HEK293 (cell line): ENCODE results near the gene CARTPT.

Source experiments
- GLI4 ChIP-seq: fragments of 450-650 bp; formaldehyde crosslinking; IDR thresholded peaks from 2 replicates; pipeline ENCODE4 v1.5.1; 2016; ENCODE audit warnings: missing biosample characterization, missing genetic modification characterization
- MYNN ChIP-seq: fragments of 450-650 bp; formaldehyde crosslinking; IDR thresholded peaks from 2 replicates; pipeline ENCODE4 v1.5.1; 2016; ENCODE audit warnings: missing biosample characterization, missing genetic modification characterization, borderline replicate concordance
- PATZ1 ChIP-seq: fragments of 450-650 bp; formaldehyde crosslinking; IDR thresholded peaks from 2 replicates; pipeline ENCODE4 v1.5.1; 2016; ENCODE audit warnings: missing biosample characterization, missing genetic modification characterization
- TCF7L2 ChIP-seq: IDR thresholded peaks from 2 replicates; pipeline ENCODE4 v1.6.1; 2011; ENCODE audit warnings: low read depth, mild to moderate bottlenecking, inconsistent platforms, low read length, moderate library complexity, borderline replicate concordance
- ZBTB10 ChIP-seq: fragments of 450-650 bp; formaldehyde crosslinking; IDR thresholded peaks from 2 replicates; pipeline ENCODE4 v1.5.1; 2016; ENCODE audit warnings: missing biosample characterization, missing genetic modification characterization
- ZBTB8A ChIP-seq: fragments of 450-650 bp; formaldehyde crosslinking; IDR thresholded peaks from 2 replicates; pipeline ENCODE4 v1.5.1; 2016; ENCODE audit warnings: missing biosample characterization, missing genetic modification characterization
- ZNF132 ChIP-seq: fragments of 450-650 bp; formaldehyde crosslinking; IDR thresholded peaks from 2 replicates; pipeline ENCODE4 v1.5.1; 2017; ENCODE audit warnings: missing biosample characterization, missing genetic modification characterization, borderline replicate concordance
- ZNF169 ChIP-seq: fragments of 450-650 bp; formaldehyde crosslinking; IDR thresholded peaks from 2 replicates; pipeline ENCODE4 v1.5.1; 2016; ENCODE audit warnings: missing biosample characterization, missing genetic modification characterization
- ZNF335 ChIP-seq: fragments of 450-650 bp; formaldehyde crosslinking; conservative IDR thresholded peaks from 2 replicates; pipeline ENCODE4 v1.5.1; 2016; ENCODE audit warnings: missing biosample characterization, missing genetic modification characterization
- ZNF830 ChIP-seq: fragments of 450-650 bp; IDR thresholded peaks from 2 replicates; pipeline ENCODE4 v1.5.0; 2018; ENCODE audit warnings: missing biosample characterization, missing genetic modification characterization, low read depth, mild to moderate bottlenecking, moderate library complexity
- TF ChIP-seq, protein P1 (sequence below): fragments of 450-650 bp; formaldehyde crosslinking; IDR thresholded peaks from 2 replicates; pipeline ENCODE4 v1.5.1; 2016; ENCODE audit warnings: missing biosample characterization, missing genetic modification characterization
- TF ChIP-seq, protein P2 (sequence below): fragments of 450-650 bp; formaldehyde crosslinking; IDR thresholded peaks from 2 replicates; pipeline ENCODE4 v1.5.1; 2016; ENCODE audit warnings: missing biosample characterization, missing genetic modification characterization
- TF ChIP-seq, protein P3 (sequence below): fragments of 450-650 bp; formaldehyde crosslinking; IDR thresholded peaks from 2 replicates; pipeline ENCODE4 v1.5.1; 2016; ENCODE audit warnings: missing biosample characterization, missing genetic modification characterization, low read depth

- TF ChIP-seq, protein P1, sequence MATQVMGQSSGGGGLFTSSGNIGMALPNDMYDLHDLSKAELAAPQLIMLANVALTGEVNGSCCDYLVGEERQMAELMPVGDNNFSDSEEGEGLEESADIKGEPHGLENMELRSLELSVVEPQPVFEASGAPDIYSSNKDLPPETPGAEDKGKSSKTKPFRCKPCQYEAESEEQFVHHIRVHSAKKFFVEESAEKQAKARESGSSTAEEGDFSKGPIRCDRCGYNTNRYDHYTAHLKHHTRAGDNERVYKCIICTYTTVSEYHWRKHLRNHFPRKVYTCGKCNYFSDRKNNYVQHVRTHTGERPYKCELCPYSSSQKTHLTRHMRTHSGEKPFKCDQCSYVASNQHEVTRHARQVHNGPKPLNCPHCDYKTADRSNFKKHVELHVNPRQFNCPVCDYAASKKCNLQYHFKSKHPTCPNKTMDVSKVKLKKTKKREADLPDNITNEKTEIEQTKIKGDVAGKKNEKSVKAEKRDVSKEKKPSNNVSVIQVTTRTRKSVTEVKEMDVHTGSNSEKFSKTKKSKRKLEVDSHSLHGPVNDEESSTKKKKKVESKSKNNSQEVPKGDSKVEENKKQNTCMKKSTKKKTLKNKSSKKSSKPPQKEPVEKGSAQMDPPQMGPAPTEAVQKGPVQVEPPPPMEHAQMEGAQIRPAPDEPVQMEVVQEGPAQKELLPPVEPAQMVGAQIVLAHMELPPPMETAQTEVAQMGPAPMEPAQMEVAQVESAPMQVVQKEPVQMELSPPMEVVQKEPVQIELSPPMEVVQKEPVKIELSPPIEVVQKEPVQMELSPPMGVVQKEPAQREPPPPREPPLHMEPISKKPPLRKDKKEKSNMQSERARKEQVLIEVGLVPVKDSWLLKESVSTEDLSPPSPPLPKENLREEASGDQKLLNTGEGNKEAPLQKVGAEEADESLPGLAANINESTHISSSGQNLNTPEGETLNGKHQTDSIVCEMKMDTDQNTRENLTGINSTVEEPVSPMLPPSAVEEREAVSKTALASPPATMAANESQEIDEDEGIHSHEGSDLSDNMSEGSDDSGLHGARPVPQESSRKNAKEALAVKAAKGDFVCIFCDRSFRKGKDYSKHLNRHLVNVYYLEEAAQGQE = no peak
- TF ChIP-seq ZBTB10 (no peak), ZNF132 (no peak), ZNF830 (tag by site-specific recombination) (no peak), ZNF169 (tag by site-specific recombination) (no peak), GLI4 (tag by site-specific recombination) (no peak), ZNF335 (tag by site-specific recombination) (peak; percentile 47), TCF7L2 (no peak), PATZ1 (tag by site-specific recombination) (no peak), ZBTB8A (tag by site-specific recombination) (no peak), MYNN (no peak)
- TF ChIP-seq, protein P2, sequence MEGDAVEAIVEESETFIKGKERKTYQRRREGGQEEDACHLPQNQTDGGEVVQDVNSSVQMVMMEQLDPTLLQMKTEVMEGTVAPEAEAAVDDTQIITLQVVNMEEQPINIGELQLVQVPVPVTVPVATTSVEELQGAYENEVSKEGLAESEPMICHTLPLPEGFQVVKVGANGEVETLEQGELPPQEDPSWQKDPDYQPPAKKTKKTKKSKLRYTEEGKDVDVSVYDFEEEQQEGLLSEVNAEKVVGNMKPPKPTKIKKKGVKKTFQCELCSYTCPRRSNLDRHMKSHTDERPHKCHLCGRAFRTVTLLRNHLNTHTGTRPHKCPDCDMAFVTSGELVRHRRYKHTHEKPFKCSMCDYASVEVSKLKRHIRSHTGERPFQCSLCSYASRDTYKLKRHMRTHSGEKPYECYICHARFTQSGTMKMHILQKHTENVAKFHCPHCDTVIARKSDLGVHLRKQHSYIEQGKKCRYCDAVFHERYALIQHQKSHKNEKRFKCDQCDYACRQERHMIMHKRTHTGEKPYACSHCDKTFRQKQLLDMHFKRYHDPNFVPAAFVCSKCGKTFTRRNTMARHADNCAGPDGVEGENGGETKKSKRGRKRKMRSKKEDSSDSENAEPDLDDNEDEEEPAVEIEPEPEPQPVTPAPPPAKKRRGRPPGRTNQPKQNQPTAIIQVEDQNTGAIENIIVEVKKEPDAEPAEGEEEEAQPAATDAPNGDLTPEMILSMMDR (tag by site-specific recombination) = peak; percentile 79
- TF ChIP-seq, protein P3, sequence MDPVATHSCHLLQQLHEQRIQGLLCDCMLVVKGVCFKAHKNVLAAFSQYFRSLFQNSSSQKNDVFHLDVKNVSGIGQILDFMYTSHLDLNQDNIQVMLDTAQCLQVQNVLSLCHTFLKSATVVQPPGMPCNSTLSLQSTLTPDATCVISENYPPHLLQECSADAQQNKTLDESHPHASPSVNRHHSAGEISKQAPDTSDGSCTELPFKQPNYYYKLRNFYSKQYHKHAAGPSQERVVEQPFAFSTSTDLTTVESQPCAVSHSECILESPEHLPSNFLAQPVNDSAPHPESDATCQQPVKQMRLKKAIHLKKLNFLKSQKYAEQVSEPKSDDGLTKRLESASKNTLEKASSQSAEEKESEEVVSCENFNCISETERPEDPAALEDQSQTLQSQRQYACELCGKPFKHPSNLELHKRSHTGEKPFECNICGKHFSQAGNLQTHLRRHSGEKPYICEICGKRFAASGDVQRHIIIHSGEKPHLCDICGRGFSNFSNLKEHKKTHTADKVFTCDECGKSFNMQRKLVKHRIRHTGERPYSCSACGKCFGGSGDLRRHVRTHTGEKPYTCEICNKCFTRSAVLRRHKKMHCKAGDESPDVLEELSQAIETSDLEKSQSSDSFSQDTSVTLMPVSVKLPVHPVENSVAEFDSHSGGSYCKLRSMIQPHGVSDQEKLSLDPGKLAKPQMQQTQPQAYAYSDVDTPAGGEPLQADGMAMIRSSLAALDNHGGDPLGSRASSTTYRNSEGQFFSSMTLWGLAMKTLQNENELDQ (tag by site-specific recombination) = no peak
Observed at GRCh38 chr5:71757590-71758543, 38.8 kb downstream of the CARTPT start.
